Neural cell (in vitro differentiated cells): ENCODE data around the gene SGPP2. TPM values are rescaled to one million over a fixed set of nuclear protein-coding genes. Genes with fewer than 3 reads are reported as not detected.

ENCODE experiments used
- H2AFZ ChIP-seq: fragments of 200-600, 300-800 bp; sonication (generic), shearing (Covaris generic); 2 replicates; pipeline ENCODE4 v1.6.0; 2014; ENCODE audit warnings: low read depth, mild to moderate bottlenecking, antibody characterized with exemption, low read length, moderate library complexity
- H3F3A ChIP-seq: fragments of 200-600 bp; shearing (Covaris generic); 2 replicates; pipeline ENCODE4 v1.6.1; 2016; ENCODE audit warnings: mild to moderate bottlenecking, moderate library complexity, mixed read lengths, antibody characterized with exemption, low read length; ENCODE audit not compliant: insufficient read depth, poor library complexity, severe bottlenecking
- H3K27ac ChIP-seq: fragments of 200-600, 300-800 bp; sonication (generic), shearing (Covaris generic); 2 replicates; pipeline ENCODE4 v1.5.1; 2014; ENCODE audit warnings: mild to moderate bottlenecking, low read length, moderate library complexity
- H3K27me3 ChIP-seq: fragments of 300-800, 200-600 bp; sonication (generic), shearing (Covaris generic); 2 replicates; pipeline ENCODE4 v1.6.0; 2014; ENCODE audit warnings: mild to moderate bottlenecking, low read depth, low read length, moderate library complexity; ENCODE audit not compliant: insufficient read depth
- H3K36me3 ChIP-seq: fragments of 300-800, 200-600 bp; sonication (generic), shearing (Covaris generic); 2 replicates; pipeline ENCODE4 v1.5.1; 2014; ENCODE audit warnings: mild to moderate bottlenecking, antibody characterized with exemption, low read length, moderate library complexity; ENCODE audit not compliant: insufficient read depth
- H3K4me2 ChIP-seq: fragments of 300-800, 200-600 bp; sonication (generic), shearing (Covaris generic); 2 replicates; pipeline ENCODE4 v1.6.0; 2014; ENCODE audit warnings: mild to moderate bottlenecking, low read length
- H3K4me3 ChIP-seq: fragments of 300-800, 200-600 bp; sonication (generic), shearing (Covaris generic); 2 replicates; pipeline ENCODE4 v1.5.1; 2014; ENCODE audit warnings: mild to moderate bottlenecking, low read length, moderate library complexity
- H3K79me2 ChIP-seq: fragments of 200-600 bp; shearing (Covaris generic); replicated peaks from 2 replicates; pipeline ENCODE4 v1.6.0; 2014; ENCODE audit warnings: mild to moderate bottlenecking, low read length, moderate library complexity; ENCODE audit not compliant: insufficient read depth
- H3K9ac ChIP-seq: fragments of 300-800, 200-600 bp; sonication (generic), shearing (Covaris generic); 2 replicates; pipeline ENCODE4 v1.6.1; 2016; ENCODE audit warnings: mild to moderate bottlenecking, low read length, mixed read lengths
- H3K9me2 ChIP-seq: fragments of 200-600 bp; shearing (Covaris generic); 2 replicates; pipeline ENCODE4 v1.6.1; 2016; ENCODE audit warnings: mild to moderate bottlenecking, low read length, mixed read lengths; ENCODE audit not compliant: insufficient read depth
- H3K9me3 ChIP-seq: fragments of 200-600, 300-800 bp; sonication (generic), shearing (Covaris generic); 2 replicates; pipeline ENCODE4 v1.6.1; 2016; ENCODE audit warnings: mild to moderate bottlenecking, mixed run types, low read length, moderate library complexity, mixed read lengths
- H4K20me1 ChIP-seq: fragments of 200-600 bp; shearing (Covaris generic); 2 replicates; pipeline ENCODE4 v1.6.1; 2016; ENCODE audit warnings: mild to moderate bottlenecking, mixed run types; ENCODE audit not compliant: insufficient read depth
- EP300 ChIP-seq: fragments of 450-650 bp; conservative IDR thresholded peaks from 2 replicates; pipeline ENCODE4 v1.6.1; 2014; ENCODE audit warnings: antibody characterized with exemption, mild to moderate bottlenecking, moderate library complexity; ENCODE audit not compliant: poor library complexity, severe bottlenecking
- EZH2 ChIP-seq: fragments of 200-600, 300-800 bp; shearing (Covaris generic), sonication (generic); IDR thresholded peaks from 2 replicates; pipeline ENCODE4 v1.6.1; 2014; ENCODE audit warnings: antibody characterized with exemption, low read length, borderline replicate concordance, mild to moderate bottlenecking; ENCODE audit not compliant: insufficient read depth, poor library complexity, severe bottlenecking
- MXI1 ChIP-seq: fragments of 450-650 bp; conservative IDR thresholded peaks from 2 replicates; pipeline ENCODE4 v1.6.1; 2014; ENCODE audit warnings: antibody characterized with exemption, mild to moderate bottlenecking; ENCODE audit not compliant: poor library complexity, severe bottlenecking
- POLR2AphosphoS5 ChIP-seq: IDR thresholded peaks from 2 replicates; pipeline ENCODE4 v1.6.1; 2012
- RAD21 ChIP-seq: fragments of 450-650 bp; conservative IDR thresholded peaks from 2 replicates; pipeline ENCODE4 v1.6.1; 2014; ENCODE audit warnings: antibody characterized with exemption, mild to moderate bottlenecking, moderate library complexity
- SMC3 ChIP-seq: fragments of 450-650 bp; conservative IDR thresholded peaks from 2 replicates; pipeline ENCODE4 v1.6.1; 2014; ENCODE audit warnings: antibody characterized with exemption, mild to moderate bottlenecking, moderate library complexity; ENCODE audit not compliant: poor library complexity
- TAF1 ChIP-seq: IDR thresholded peaks from 2 replicates; pipeline ENCODE4 v1.6.1; 2012; ENCODE audit warnings: low read depth
- polyA plus RNA-seq: library from polyadenylated mRNA; depleted of rRNA; stranded (reverse); fragments of >200 nt; gene quantifications from 2 replicates; pipeline ENCODE4 v1.2.3, GENCODE V29; 2014
- TF ChIP-seq, protein P1 (sequence below): fragments of 450-650 bp; IDR thresholded peaks from 2 replicates; pipeline ENCODE4 v1.5.1; 2014; ENCODE audit warnings: antibody characterized with exemption, mild to moderate bottlenecking, moderate library complexity; ENCODE audit not compliant: poor library complexity, severe bottlenecking
- TF ChIP-seq, protein P2 (sequence below): IDR thresholded peaks from 2 replicates; pipeline ENCODE4 v1.6.1; 2012; ENCODE audit warnings: borderline replicate concordance

Gene SGPP2
- polyA plus RNA-seq, 1 donor from 2014 or later, result 0.38 TPM

DNA sequence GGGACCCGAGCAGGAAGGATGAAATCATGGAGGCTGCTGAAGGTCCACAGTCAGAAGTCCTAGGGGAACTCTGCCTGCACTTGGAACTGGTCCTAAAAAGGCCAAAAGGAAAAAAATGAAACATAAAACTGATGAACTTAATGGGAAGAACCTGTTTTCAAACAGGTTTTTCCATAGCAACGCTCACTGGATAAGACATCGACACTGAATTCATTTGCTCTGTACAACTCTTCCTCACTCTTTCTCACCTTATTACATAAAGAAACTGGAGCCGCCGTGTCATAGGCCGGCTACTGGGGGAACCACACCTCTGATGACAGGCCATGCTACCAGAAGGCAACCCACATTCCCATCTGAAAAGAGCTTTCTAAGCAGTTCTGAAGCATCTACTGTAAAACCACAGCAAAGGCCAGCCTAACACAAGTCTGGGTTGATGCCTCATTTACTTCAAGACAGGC, 147.9 kb downstream of the SGPP2 start:
- H3K36me3 ChIP-seq, result no peaks in the 10 kb centered on the region
- no peaks in the 10 kb centered on the region for H3F3A ChIP-seq
- no peak overlapping the region for H2AFZ ChIP-seq
- no peaks in the 10 kb centered on the region for H4K20me1 ChIP-seq
- H3K9me2 ChIP-seq, result no peaks in the 10 kb centered on the region
- TF ChIP-seq, protein P1, sequence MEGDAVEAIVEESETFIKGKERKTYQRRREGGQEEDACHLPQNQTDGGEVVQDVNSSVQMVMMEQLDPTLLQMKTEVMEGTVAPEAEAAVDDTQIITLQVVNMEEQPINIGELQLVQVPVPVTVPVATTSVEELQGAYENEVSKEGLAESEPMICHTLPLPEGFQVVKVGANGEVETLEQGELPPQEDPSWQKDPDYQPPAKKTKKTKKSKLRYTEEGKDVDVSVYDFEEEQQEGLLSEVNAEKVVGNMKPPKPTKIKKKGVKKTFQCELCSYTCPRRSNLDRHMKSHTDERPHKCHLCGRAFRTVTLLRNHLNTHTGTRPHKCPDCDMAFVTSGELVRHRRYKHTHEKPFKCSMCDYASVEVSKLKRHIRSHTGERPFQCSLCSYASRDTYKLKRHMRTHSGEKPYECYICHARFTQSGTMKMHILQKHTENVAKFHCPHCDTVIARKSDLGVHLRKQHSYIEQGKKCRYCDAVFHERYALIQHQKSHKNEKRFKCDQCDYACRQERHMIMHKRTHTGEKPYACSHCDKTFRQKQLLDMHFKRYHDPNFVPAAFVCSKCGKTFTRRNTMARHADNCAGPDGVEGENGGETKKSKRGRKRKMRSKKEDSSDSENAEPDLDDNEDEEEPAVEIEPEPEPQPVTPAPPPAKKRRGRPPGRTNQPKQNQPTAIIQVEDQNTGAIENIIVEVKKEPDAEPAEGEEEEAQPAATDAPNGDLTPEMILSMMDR, result no peak
- TF ChIP-seq RAD21 (no peak), SMC3 (no peak), EP300 (no peak), TAF1 (no peak), POLR2AphosphoS5 (no peak), EZH2 (no peak)
- TF ChIP-seq, protein P2, sequence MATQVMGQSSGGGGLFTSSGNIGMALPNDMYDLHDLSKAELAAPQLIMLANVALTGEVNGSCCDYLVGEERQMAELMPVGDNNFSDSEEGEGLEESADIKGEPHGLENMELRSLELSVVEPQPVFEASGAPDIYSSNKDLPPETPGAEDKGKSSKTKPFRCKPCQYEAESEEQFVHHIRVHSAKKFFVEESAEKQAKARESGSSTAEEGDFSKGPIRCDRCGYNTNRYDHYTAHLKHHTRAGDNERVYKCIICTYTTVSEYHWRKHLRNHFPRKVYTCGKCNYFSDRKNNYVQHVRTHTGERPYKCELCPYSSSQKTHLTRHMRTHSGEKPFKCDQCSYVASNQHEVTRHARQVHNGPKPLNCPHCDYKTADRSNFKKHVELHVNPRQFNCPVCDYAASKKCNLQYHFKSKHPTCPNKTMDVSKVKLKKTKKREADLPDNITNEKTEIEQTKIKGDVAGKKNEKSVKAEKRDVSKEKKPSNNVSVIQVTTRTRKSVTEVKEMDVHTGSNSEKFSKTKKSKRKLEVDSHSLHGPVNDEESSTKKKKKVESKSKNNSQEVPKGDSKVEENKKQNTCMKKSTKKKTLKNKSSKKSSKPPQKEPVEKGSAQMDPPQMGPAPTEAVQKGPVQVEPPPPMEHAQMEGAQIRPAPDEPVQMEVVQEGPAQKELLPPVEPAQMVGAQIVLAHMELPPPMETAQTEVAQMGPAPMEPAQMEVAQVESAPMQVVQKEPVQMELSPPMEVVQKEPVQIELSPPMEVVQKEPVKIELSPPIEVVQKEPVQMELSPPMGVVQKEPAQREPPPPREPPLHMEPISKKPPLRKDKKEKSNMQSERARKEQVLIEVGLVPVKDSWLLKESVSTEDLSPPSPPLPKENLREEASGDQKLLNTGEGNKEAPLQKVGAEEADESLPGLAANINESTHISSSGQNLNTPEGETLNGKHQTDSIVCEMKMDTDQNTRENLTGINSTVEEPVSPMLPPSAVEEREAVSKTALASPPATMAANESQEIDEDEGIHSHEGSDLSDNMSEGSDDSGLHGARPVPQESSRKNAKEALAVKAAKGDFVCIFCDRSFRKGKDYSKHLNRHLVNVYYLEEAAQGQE, result no peak
- no peak overlapping the region for H3K9ac ChIP-seq
- H3K27ac ChIP-seq, result no peak overlapping the region
- H3K27me3 ChIP-seq, result no peaks in the 10 kb centered on the region
- H3K4me2 ChIP-seq, result no peak overlapping the region
- H3K4me3 ChIP-seq, result no peak overlapping the region
- no peaks in the 10 kb centered on the region for H3K9me3 ChIP-seq
- no peaks in the 10 kb centered on the region for H3K79me2 ChIP-seq

DNA sequence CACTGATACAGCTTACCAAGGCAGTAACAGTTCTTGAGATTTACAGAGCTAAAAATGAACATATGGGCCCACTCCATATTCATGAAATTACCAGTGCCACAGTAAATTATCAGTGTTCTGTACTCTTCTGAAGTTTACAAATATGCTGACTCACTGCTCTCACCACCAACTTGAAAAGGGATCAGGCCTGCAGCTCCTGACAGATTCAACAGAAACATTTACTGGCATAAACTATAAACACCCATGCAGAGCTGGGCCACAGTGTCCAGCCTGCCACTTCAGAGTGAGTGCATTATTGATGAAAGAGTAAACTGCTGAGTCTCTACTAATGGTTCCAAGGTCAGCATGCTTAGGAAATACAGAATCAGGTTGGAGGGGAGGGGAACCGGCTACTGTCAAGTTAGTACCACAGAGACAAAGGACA, 148.4 kb downstream of the SGPP2 start:
- H3K79me2 ChIP-seq, result no peaks in the 10 kb centered on the region
- no peak overlapping the region for H3K4me2 ChIP-seq
- H2AFZ ChIP-seq, result no peak overlapping the region
- no peak overlapping the region for H3K4me3 ChIP-seq
- no peaks in the 10 kb centered on the region for H3K27me3 ChIP-seq
- no peaks in the 10 kb centered on the region for H4K20me1 ChIP-seq
- H3K9ac ChIP-seq, result no peak overlapping the region
- H3K9me2 ChIP-seq, result no peaks in the 10 kb centered on the region
- H3K36me3 ChIP-seq, result no peaks in the 10 kb centered on the region
- no peaks in the 10 kb centered on the region for H3K9me3 ChIP-seq
- no peak overlapping the region for H3K27ac ChIP-seq
- H3F3A ChIP-seq, result no peaks in the 10 kb centered on the region
- TF ChIP-seq SMC3, result no peak
- no peak for TF ChIP-seq EZH2
- TF ChIP-seq, protein P2, result no peak
- no peak for TF ChIP-seq RAD21
- TF ChIP-seq MXI1, result no peak
- no peak for TF ChIP-seq TAF1
- TF ChIP-seq, protein P1, result no peak
- TF ChIP-seq POLR2AphosphoS5, result no peak
